HAP-1 (cell line): ENCODE data around the gene ITPR2.
"Not testable (repeated sequence)": the region's sequence is repeated elsewhere in the genome, so short reads cannot be mapped to it uniquely, and the experiment has no call there.

ENCODE experiments used
- DNase-seq, 2 experiments: peaks; one replicate each; pipeline ENCODE4 v3.0.0-alpha.2; 2016 to 2020; ENCODE audit warnings: low spot score in 2 of 2
- H3K27me3 ChIP-seq: fragments of 250-450 bp; sonication (Bioruptor Pico); 2 replicates; pipeline ENCODE4 v1.5.1; 2020; ENCODE audit warnings: low read depth, mild to moderate bottlenecking, moderate library complexity
- H3K36me3 ChIP-seq: fragments of 250-450 bp; sonication (Bioruptor Pico); replicated peaks from 2 replicates; pipeline ENCODE4 v1.5.1; 2020; ENCODE audit warnings: mild to moderate bottlenecking
- H3K4me1 ChIP-seq: fragments of 250-450 bp; sonication (Bioruptor Pico); 2 replicates; pipeline ENCODE4 v1.5.1; 2020; ENCODE audit warnings: mild to moderate bottlenecking
- H3K4me3 ChIP-seq: fragments of 250-450 bp; sonication (Bioruptor Pico); 2 replicates; pipeline ENCODE4 v1.5.1; 2020; ENCODE audit warnings: mild to moderate bottlenecking, moderate library complexity
- H3K9me3 ChIP-seq: fragments of 250-450 bp; sonication (Bioruptor Pico); 2 replicates; pipeline ENCODE4 v1.5.1; 2020; ENCODE audit warnings: mild to moderate bottlenecking, moderate library complexity
- in situ Hi-C: fragments of 300-500 bp; cut with MboI; formaldehyde crosslinking; loops from 3 replicates; pipeline ENCODE4 v1.14.3; 2020; ENCODE audit warnings: low sequenced_read_pairs, inconsistent platforms, mixed read lengths

The ITPR2 gene

DNA sequence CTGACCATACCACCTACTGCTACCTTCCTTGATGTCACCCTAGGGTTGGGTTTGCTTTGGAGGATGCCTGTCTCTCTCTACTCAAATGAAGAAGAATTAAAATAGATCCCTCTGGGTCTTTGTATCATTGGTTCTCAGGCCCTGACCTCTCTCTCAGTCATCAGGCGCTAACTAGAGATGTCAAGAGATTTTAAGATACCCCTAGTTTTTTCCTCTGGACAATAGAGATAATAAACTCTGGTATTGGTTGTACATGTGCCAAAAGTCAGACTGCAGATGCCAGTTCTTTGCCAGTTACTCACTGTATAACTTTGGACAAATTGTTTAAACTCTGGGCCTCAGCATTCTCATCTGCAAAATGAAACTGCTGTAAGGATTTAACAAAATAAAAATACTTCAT lies 31.5 kb downstream of the ITPR2 start:
- no peak for DNase-seq
- H3K9me3 ChIP-seq = no peaks in the 10 kb centered on the region
- H3K27me3 ChIP-seq = no peaks in the 10 kb centered on the region
- no peaks in the 10 kb centered on the region for H3K36me3 ChIP-seq
- in situ Hi-C loops = no loop called here
- H3K4me3 ChIP-seq = no peak overlapping the region
- H3K4me1 ChIP-seq = no peaks in the 10 kb centered on the region

DNA sequence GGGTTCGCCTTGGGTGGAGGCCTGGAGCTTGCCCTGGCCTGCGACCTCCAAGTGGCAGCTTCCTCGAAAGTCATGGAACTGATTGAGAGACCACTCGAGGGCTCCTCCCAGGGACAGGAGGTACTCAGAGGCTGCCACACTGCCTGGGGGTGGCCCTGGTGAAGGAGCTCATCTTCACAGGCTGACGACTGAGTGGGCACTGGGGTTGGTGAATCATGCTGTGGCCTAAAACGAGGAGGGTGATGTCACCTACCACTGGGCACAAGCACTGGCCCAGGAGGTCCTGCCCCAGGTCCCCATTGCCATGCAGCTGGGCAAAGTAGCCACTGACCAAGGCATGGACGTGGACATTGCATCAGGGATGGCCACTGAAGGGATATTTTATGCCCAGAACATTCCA lies 32.1 kb downstream of the ITPR2 start:
- H3K9me3 ChIP-seq = no peaks in the 10 kb centered on the region
- no peaks in the 10 kb centered on the region for H3K36me3 ChIP-seq
- no peak for DNase-seq
- no peak overlapping the region for H3K4me3 ChIP-seq
- no peaks in the 10 kb centered on the region for H3K27me3 ChIP-seq
- in situ Hi-C loops = no loop called here
- no peaks in the 10 kb centered on the region for H3K4me1 ChIP-seq

DNA sequence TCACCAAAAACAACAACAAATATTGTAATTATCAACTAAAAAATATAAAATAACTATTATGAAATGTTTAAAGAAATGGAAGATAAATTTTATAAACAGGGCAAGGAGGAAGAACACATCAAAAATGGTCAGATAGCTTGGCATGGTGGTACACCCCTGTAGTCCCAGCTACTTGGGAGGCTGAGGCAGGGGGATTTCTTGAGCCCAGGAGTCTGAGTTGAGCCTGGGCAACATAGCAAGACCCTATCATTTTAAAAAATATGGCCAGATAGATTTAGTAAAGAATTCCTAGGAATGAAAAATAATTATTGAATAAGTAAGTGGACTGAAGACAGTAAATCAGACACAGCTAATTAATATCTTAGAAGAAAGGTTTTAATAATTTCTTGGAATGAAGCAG lies 32.6 kb downstream of the ITPR2 start:
- Histone ChIP-seq H3K36me3 (no peaks in the 10 kb centered on the region), H3K4me3 (no peak overlapping the region), H3K9me3 (no peaks in the 10 kb centered on the region), H3K4me1 (no peaks in the 10 kb centered on the region), H3K27me3 (no peaks in the 10 kb centered on the region)
- in situ Hi-C loops = no loop called here
- no peak for DNase-seq

DNA sequence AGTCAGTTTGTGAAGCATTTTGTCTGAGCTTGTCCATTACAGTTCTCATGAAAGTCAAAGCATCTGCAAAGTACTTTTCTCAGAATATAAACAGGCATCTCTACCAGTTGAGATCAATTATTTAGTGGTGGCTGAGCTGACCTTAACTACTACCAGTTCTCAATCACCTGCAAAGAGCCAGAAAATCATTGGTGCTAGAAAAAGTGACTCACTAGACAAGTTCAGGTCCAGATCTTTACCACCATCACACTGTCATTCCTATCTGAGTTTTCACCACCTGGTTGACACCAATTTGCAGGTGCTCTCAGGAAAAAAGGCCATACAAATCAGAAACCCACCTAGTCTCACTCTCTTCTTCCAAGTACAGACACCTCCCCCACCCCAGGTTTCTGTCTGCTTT lies 33.3 kb downstream of the ITPR2 start:
- H3K4me3 ChIP-seq = no peak overlapping the region
- no peaks in the 10 kb centered on the region for H3K27me3 ChIP-seq
- in situ Hi-C loops = no loop called here
- no peak for DNase-seq
- no peaks in the 10 kb centered on the region for H3K36me3 ChIP-seq
- no peaks in the 10 kb centered on the region for H3K4me1 ChIP-seq
- no peaks in the 10 kb centered on the region for H3K9me3 ChIP-seq

DNA sequence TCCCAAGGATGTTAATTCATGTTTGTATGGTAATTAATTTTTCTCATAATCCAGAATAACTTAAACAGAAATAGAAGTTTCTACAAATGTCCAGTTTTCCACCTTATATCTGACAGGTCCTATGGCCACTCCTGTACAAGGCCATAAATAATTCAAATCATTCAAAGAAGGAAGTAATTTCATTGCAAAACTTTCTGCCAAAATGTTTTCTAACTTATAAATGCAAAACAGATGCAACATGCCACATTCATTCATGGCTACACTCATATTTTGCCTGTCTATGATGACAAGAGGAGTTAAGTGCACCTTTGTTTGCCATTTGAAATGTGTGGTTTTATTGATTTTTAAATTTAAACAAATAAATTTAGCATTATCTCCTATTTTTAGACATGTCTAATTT lies 34.4 kb downstream of the ITPR2 start:
- Histone ChIP-seq H3K9me3 (no peaks in the 10 kb centered on the region), H3K4me1 (no peaks in the 10 kb centered on the region)
- in situ Hi-C loops = no loop called here

DNA sequence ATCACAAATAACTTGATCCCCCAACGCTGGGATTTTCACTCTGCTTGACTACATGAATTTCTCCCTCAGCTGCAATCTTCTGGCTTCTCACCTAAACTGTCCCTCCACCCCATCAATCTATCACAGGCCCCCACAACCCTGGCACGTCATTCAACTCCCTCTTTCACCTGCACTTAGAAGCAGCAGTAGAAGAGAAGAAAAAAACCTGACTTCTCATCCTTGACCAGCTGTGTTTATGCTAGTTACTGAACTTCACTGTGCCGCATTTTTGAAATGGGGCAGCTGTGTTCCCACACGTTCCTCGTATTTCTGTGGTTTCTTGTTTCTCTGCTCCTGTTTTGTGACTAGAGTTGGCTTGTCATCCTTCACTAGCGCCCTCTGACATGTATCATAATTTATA lies 35.0 kb downstream of the ITPR2 start:
- Histone ChIP-seq H3K9me3 (no peaks in the 10 kb centered on the region), H3K4me3 (no peak overlapping the region), H3K36me3 (no peaks in the 10 kb centered on the region), H3K4me1 (no peaks in the 10 kb centered on the region), H3K27me3 (no peaks in the 10 kb centered on the region)
- no peak for DNase-seq
- in situ Hi-C loops = no loop called here

More for the DNA sequence above, 34.4 kb downstream of the ITPR2 start:
- Histone ChIP-seq H3K27me3 (no peaks in the 10 kb centered on the region), H3K36me3 (no peaks in the 10 kb centered on the region), H3K4me3 (no peak overlapping the region)
- DNase-seq = no peak

DNA sequence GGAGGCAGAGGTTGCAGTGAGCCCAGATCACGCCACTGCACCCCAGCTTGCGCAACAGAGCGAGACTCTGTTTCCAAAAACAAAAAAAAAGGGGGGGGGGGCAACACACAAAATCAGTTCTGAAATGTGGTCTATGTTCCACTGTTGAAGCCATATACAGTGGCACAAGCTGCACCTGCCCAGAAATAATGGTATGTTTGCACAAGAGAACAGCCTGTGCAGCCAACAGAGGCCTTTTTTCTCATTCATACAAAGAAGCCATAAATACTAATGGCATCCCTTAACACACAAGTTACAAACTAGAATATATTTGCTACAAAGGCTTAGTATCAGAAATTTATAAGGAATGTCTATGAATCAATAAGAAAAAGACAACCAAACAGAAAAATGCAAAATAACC lies 37.1 kb downstream of the ITPR2 start:
- DNase-seq = no peak
- H3K36me3 ChIP-seq = no peaks in the 10 kb centered on the region
- in situ Hi-C loops = no loop called here
- H3K4me3 ChIP-seq = no peak overlapping the region
- H3K4me1 ChIP-seq = no peaks in the 10 kb centered on the region
- no peaks in the 10 kb centered on the region for H3K27me3 ChIP-seq
- H3K9me3 ChIP-seq = no peaks in the 10 kb centered on the region

DNA sequence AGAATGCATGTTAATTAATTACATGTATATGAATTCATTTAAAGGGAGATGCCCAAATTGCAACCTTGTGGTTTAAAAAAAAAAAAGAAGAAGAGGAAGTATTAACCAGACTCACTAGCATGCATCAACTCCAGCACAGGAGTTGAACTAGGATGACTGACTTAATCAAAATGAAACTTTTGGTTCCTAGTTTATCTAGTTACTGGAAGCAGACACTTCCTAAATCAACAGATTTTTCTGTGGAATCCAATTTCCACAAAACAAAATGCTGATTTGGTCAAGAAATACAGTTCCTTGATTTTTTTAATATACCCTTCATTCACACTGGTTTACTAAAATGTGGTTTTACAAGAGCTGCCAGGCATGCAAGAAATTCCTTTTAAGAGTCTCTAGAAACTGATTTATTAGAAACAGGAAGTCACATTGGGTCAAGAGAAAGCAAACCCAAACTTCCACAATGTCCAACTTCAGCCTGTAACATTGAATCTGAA lies 41.6 kb downstream of the ITPR2 start:
- no peaks in the 10 kb centered on the region for H3K36me3 ChIP-seq
- H3K27me3 ChIP-seq = no peaks in the 10 kb centered on the region
- H3K9me3 ChIP-seq = no peaks in the 10 kb centered on the region
- no peak overlapping the region for H3K4me3 ChIP-seq
- H3K4me1 ChIP-seq = peaks cover 14% of the 10 kb centered on the region
- no peak for DNase-seq
- in situ Hi-C loops = no loop called here

DNA sequence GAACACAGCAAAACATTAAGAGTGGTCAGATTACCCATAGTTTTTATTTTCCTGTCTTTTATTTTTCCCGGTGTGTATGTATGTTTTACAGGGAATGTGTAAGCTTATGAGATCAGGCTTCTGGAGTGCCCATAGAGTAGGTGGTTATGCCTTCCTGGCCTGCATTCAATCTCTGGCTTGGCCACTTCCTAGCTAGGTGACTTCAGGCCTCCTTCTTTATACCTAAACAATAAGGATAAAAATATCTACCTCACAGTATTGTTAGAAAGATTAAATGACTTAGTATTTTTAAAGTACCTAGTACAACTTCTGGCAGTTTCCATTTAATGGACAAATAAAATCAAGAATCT lies 42.4 kb downstream of the ITPR2 start:
- Histone ChIP-seq H3K4me1 (peaks cover 14% of the 10 kb centered on the region), H3K4me3 (no peak overlapping the region), H3K9me3 (no peaks in the 10 kb centered on the region), H3K36me3 (no peaks in the 10 kb centered on the region), H3K27me3 (no peaks in the 10 kb centered on the region)
- in situ Hi-C loops = no loop called here
- no peak for DNase-seq

DNA sequence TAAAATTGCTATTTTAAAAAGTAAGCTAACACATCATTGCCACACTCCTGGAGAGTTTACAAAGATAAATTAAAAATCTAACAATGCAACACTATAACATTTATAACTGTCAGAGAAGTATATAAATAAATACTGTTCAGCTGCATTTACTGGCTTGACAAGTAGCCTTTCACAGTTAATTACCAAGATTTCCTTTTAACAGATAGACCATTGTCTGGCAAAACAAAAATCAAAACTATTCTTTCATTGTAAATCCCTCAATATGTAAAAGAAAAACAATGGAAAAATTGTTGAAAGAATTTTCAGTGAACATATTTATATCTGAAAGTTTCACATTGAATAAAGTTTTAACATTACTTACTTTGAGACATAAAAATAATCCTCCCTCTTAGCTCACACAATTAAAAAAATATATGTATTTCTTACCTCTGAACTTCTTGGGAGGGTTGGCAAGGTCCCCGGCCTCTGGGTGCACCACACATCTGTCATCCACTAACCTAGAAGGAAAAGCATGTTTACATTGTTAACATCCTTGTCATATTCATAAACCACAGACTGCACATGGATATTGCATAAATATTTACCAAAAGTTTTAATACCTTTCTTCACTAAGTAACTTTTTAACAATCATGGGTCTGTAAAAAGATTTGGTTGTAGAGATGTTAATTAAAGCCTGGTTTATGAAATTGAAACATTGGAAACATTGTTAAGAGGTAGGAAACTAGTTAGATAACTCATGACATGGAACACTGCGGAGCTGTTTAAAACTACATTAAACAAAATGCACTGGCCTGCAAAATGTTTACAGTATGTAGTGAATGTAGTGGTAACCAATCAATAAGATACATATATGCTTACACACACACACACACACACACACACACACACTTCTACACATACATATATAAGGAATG lies 43.0 kb downstream of the ITPR2 start:
- no peak overlapping the region for H3K4me3 ChIP-seq
- H3K36me3 ChIP-seq = no peaks in the 10 kb centered on the region
- no peaks in the 10 kb centered on the region for H3K27me3 ChIP-seq
- in situ Hi-C loops = no loop called here
- DNase-seq = peak; percentile 13 to 17
- H3K9me3 ChIP-seq = no peaks in the 10 kb centered on the region
- H3K4me1 ChIP-seq = peaks cover 14% of the 10 kb centered on the region

DNA sequence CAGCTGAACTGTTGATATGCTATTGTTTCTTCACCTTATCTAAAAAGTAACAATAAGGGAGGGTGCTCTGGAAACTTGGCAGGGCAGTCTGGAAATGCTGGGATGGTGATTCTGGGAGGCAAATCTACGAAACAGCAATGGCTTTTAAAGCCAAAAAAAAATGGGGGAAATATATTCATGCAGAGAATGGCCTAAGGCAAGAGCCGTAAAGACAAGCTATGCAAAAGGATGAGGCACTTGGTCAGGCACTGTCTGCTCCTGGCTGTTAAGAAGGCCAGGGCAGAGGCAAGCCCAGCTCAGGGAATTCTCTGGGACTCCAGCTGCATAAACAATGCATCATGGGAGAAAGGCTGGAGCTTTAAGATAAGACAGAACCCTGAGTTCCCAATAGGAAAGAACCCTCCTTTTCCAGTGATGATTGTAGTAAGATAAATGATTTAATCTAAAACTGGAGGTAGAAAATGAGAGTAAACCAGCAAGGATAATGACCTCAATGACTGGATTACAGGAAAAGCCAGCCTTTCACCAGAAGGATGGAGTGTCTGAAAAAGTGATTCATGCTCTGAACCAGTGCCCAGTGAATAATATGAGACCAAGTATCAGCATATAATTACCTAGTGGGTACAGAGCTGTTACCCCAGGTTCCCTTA lies 46.0 kb downstream of the ITPR2 start:
- H3K4me1 ChIP-seq = peaks cover 14% of the 10 kb centered on the region
- DNase-seq = peak in 1 of 2 experiments; percentile 12
- no peaks in the 10 kb centered on the region for H3K27me3 ChIP-seq

DNA sequence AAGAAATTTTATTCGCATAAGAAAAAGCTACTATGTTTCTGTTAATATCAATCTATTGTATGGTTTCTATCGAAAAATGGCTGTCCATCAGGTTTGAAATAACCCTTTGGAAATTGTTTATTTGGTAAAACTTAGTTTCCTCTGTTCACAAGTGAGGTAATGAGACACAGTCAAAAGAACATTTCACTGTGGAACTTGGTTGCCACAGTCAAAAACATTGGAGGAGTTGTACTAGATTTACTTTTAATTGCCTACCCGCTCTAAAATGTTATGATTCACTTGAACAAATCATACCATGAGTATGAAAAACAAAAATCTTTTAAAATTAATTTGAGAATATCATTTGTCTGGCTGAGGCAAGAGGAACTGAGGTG lies 46.5 kb downstream of the ITPR2 start:
- no peaks in the 10 kb centered on the region for H3K9me3 ChIP-seq
- H3K36me3 ChIP-seq = no peaks in the 10 kb centered on the region
- no peaks in the 10 kb centered on the region for H3K27me3 ChIP-seq
- DNase-seq = no peak
- no peak overlapping the region for H3K4me3 ChIP-seq
- peaks cover 14% of the 10 kb centered on the region for H3K4me1 ChIP-seq
- in situ Hi-C loops = no loop called here

More for the DNA sequence above, 46.0 kb downstream of the ITPR2 start:
- in situ Hi-C loops = no loop called here
- H3K4me3 ChIP-seq = no peak overlapping the region
- no peaks in the 10 kb centered on the region for H3K9me3 ChIP-seq
- no peaks in the 10 kb centered on the region for H3K36me3 ChIP-seq

DNA sequence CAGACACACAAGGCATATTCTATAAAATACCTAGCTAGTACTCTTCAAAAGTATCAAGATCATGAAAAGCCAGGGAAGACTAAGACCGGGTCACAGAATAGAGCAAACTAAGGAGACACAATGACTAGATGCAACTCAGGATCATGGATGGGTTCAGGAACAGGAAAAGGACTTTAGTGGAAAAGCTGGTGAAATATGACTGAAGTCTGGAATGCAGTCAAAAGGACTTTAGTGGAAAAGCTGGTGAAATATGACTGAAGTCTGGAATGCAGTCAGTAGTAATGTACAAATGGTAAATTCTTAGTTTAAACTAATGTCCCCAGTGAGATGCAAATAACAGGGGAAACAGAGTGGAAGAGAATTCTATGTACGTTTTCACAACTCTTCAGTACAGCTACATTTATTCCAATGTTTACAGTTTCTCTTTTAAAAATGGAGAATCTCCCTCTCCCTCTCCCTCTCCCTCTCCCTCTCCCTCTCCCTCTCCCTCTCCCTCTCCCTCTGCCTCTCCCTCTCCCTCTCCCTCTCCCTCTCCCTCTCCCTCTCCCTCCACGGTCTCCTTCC lies 49.1 kb downstream of the ITPR2 start:
- DNase-seq, H3K27me3 ChIP-seq, H3K4me3 ChIP-seq, in situ Hi-C loops, H3K36me3 ChIP-seq, H3K4me1 ChIP-seq, H3K9me3 ChIP-seq: not testable (repeated sequence)

DNA sequence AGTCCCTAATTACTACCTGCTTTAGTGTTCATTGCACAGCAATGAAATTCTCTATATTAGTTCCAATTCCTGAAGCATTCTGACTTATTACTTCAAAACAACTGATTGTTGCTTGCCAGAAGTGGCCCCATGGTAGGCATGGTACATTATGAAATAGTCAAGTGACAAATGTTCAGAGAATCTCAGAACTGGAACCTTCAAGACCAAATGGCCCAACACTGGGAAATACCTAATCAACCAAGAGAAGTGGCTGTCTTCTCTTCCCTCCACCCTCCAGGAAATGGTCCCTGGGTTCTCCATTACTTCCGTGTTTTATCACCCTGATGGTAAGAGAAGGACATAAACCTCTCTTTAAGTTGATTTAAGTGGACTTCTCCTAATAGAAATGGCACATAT lies 49.9 kb downstream of the ITPR2 start:
- Histone ChIP-seq H3K4me1 (no peaks in the 10 kb centered on the region), H3K4me3 (no peak overlapping the region), H3K27me3 (no peaks in the 10 kb centered on the region), H3K9me3 (no peaks in the 10 kb centered on the region), H3K36me3 (no peaks in the 10 kb centered on the region)
- DNase-seq = no peak
- in situ Hi-C loops = no loop called here
